NCI-H460 (cell line): ENCODE data around the gene NBEAL1. TPM values are rescaled to one million over a fixed set of nuclear protein-coding genes. Genes with fewer than 3 reads are reported as not detected.
"Not testable (repeated sequence)": the region's sequence is repeated elsewhere in the genome, so short reads cannot be mapped to it uniquely, and the experiment has no call there.

Experiments
- DNase-seq: peaks from one replicate; pipeline ENCODE4 v3.0.0-alpha.2; 2016; ENCODE audit warnings: low read depth; ENCODE audit errors: extremely low read depth
- small RNA-seq, 2 experiments: library from RNA; depleted of rRNA; stranded (forward); fragments of <200 nt; gene quantifications; one replicate each; pipeline ENCODE3, GENCODE V24; 2014
- total RNA-seq: library from RNA; depleted of rRNA; stranded (reverse); fragments of >200 nt; shearing (Covaris generic); gene quantifications from 2 replicates; pipeline ENCODE4 v1.2.3, GENCODE V29; 2014; rRNA removed

The NBEAL1 gene
- total RNA-seq, 1 experiment from 2014 or later: 23.3 TPM

DNA sequence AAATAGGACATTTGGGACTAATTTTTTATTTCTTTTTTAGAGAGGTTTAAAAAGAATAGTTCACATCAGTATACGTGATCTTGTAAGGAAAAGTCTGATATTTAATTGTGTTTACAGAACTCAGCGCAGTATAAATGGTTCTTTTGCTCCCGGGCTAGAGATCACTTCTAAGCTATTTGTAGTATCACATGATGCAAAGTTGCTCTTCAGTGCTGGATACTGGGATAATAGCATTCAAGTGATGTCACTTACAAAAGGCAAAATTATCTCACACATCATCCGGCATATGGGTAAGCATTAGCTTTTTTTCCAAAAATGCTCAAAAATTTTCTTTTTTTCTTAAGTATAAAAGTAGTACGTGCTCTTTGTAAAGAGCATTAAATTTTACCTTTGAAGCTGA lies 186.8 kb downstream of the NBEAL1 start:
- DNase-seq: no peak

GRCh38 chr2:203209538-203209937 lies 194.9 kb downstream of the NBEAL1 start:
- DNase-seq: no peak

- peak; percentile 11 for DNase-seq
These were observed 210.9 kb downstream of the NBEAL1 start for GRCh38 chr2:203225423-203226039.

GRCh38 chr2:203229674-203230073 lies 215.0 kb downstream of the NBEAL1 start:
- DNase-seq: not testable (repeated sequence)

DNA sequence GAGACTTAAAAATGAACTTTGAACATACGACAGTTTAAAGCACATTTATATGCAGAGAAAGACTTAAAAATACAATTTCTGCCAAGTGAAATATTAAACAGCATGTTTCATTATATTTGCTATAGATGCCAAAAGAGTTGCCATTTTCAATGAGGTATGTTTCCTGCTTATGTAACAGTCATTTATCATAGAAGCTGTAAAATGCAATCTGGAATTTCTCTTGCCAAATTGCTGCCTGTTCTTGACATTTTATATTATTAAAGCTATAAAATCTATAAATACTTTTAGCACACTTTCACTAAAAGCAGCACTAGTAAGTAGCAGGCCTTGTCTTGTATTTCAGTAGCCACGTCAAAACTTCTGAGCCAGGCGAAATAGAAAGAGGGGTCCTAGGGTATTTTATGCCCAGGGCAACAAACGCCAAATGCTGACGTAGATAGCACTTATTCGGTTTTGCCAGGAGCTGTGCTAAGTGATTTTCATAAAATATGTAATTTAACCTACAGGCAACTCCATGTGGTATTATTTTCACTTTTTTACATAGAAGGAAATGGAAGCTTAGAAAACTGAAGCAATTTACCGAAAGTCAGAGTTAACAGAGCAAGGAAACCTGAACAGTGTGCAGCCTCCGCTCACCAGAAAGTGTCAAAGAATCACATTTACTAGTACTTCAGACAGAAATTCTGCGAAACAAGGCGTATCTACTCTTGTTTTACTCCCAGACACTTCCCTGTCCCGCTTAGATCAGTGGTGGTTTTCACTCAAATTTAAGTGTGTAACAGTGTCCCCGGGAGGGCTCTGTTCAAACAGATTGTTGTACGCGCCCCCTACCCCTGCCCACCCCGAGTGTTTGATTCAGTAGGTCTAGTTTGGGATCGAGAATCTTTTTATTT lies 222.9 kb downstream of the NBEAL1 start:
- DNase-seq: no peak

DNA sequence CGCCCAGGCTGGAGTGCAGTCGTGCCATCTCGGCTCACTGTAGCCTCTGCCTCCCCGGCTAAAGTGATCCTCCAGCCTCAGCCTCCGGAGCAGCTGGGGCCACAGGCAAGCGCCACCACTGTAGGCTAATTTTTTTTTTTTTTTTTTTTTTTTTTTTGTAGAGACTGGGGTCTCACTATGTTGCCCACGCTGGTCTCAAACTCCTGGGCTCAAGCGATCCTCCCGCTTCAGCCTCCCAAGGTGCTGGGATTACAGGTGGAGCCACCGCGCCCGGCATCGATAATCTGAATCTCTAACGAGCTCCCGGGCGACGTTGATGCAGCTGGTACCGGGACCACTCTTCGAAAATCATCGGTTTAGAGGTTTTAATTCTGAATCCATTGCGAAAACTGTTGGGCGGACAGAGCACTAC lies 223.6 kb downstream of the NBEAL1 start:
- DNase-seq: no peak

- DNase-seq: peak; percentile 91
These were observed 224.2 kb downstream of the NBEAL1 start, which contains the start of gene CYP20A1 for GRCh38 chr2:203238704-203239526. TSS of gene CYP20A1 (plus strand) at chr2:203239018. CDS start at chr2:203239063, 45 bp downstream.

GRCh38 chr2:203240491-203240890 lies 225.8 kb downstream of the NBEAL1 start:
- DNase-seq: no peak

GRCh38 chr2:203242518-203242917 lies 227.8 kb downstream of the NBEAL1 start:
- DNase-seq: no peak

- no peak for DNase-seq
These were observed 232.0 kb downstream of the NBEAL1 start for GRCh38 chr2:203246646-203247045.

DNA sequence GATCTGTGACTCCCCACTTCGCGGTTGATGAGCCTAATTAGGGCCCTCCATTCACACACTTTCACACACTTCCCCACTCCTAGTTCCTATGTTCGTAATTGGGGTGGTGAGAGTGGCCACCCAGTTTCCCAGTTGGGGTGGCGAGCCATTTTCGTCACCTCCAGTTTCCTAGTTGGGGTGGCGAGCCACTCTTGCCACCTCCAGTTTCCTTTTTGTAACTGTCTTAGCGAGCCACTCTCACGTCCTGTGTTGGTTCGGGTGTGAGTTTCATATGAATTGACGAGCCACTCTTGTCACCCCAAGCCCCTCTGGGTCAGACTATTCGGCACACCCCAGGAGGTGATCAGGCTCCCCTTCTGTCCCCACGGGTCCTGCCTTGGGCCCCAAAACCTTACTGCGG lies 238.1 kb downstream of the NBEAL1 start:
- no peak for DNase-seq

- DNase-seq: not testable (repeated sequence)
These were observed 238.9 kb downstream of the NBEAL1 start for GRCh38 chr2:203253422-203254095.

DNA sequence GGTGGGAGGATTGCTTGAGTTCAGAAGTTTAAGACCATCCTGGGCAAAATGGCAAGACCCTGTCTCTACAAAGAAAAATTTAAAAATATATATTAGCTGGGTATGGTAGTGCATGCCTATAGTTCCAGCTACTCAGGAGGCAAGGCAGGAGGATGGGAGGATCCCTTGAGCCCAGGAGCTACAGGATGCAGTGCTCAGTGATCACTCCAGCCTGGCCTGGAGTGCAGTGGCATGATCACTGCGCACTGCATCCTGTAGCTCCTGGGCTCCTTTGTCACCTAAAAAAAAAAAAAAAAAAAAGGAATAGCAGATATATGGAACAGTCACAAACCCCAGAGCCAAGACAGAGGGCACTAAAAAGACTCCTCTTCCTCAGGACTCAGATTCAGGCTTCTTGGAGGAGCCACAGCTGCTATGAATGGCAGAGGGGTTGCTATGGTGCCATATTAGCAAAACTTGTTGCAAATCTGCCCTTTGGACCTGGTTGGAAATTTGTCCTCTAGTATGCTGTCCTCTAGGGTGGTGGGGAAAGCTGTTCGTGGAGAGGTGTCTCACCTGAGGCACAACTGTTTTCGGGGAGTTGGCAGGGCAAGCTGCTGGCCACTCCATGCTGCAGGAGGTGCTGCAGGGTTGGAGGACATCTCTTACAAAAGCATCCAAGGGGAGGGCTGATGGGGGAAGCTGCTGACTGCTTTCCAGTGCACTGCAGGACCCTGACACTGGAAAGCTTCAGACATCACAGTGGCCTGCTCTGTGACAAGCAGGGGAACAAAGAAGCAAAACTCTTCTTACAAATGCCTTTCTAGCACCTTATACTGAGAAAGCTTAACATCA lies 246.9 kb downstream of the NBEAL1 start:
- no peak for DNase-seq

Small RNAs within 50 kb of the gene (small RNA-seq; reads per million reads assigned to genes)
- 0 reads per million in 2 experiments for gene AC010900.2
- gene RF00408: 0 reads per million in 2 experiments
- gene RN7SL670P: 0 reads per million in 2 experiments

Other genes starting within 250 kb of the NBEAL1 start
- 5.6 and 6.9 TPM in 2 replicates for gene ICA1L, start 143.1 kb upstream of the NBEAL1 start, total RNA-seq
- 161 and 177 TPM in 2 replicates for gene WDR12, start 103.2 kb upstream of the NBEAL1 start, total RNA-seq
- 2.2 and 5.2 TPM in 2 replicates for gene CARF, start 102.6 kb upstream of the NBEAL1 start, total RNA-seq
- 27.1 and 32.4 TPM in 2 replicates for gene CYP20A1, start 224.1 kb downstream of the NBEAL1 start, total RNA-seq